Mesothelial cell of epicardium (in vitro differentiated cells): ENCODE data around the gene RASL11B. TPM values are rescaled to one million over a fixed set of nuclear protein-coding genes. Genes with fewer than 3 reads are reported as not detected.
A peak's percentile ranks its signal among the peaks of the same experiment; 100 is the strongest.

Source experiments
- DNase-seq, 2 experiments: peaks; one replicate each; pipeline ENCODE4 v3.0.0; 2021; ENCODE audit warnings: low spot score in 2 of 2; ENCODE audit not compliant: unreplicated experiment in 2 of 2
- H3K27ac Mint-ChIP-seq: 2 replicates; pipeline ENCODE4 v1.8.0; 2021; ENCODE audit warnings: mixed read lengths
- H3K27me3 Mint-ChIP-seq: 2 replicates; pipeline ENCODE4 v1.8.0; 2021; ENCODE audit warnings: low read depth, mixed read lengths
- H3K36me3 Mint-ChIP-seq: 2 replicates; pipeline ENCODE4 v1.8.0; 2021; ENCODE audit warnings: mixed read lengths
- H3K4me1 Mint-ChIP-seq: 2 replicates; pipeline ENCODE4 v1.8.0; 2021; ENCODE audit warnings: mixed read lengths
- H3K4me3 Mint-ChIP-seq: 2 replicates; pipeline ENCODE4 v1.8.0; 2021; ENCODE audit warnings: mild to moderate bottlenecking, moderate library complexity, mixed read lengths
- H3K9me3 Mint-ChIP-seq: 2 replicates; pipeline ENCODE4 v1.8.0; 2021; ENCODE audit warnings: mixed read lengths
- CTCF ChIP-seq: fragments of 200-600 bp; sonication (generic); IDR thresholded peaks from one replicate; pipeline ENCODE4 v1.5.0; 2021; ENCODE audit warnings: antibody characterized with exemption; ENCODE audit not compliant: unreplicated experiment
- total RNA-seq: library from RNA; stranded (reverse); gene quantifications from 3 replicates; pipeline ENCODE4 v1.2.1, GENCODE V29; 2021

The RASL11B gene
- total RNA-seq, 1 donor from 2014 or later = 26.1 TPM

GRCh38 chr4:52856801-52857200 lies 5.3 kb upstream of the RASL11B start:
- H3K4me3 Mint-ChIP-seq = no peak overlapping the region
- H3K9me3 Mint-ChIP-seq = peaks cover 19% of the 10 kb centered on the region
- peaks cover 52% of the 10 kb centered on the region for H3K4me1 Mint-ChIP-seq
- no peak overlapping the region for H3K27ac Mint-ChIP-seq
- no peak for DNase-seq
- H3K36me3 Mint-ChIP-seq = peaks cover 3% of the 10 kb centered on the region
- H3K27me3 Mint-ChIP-seq = peaks cover 5% of the 10 kb centered on the region
- TF ChIP-seq CTCF = no peak

DNA sequence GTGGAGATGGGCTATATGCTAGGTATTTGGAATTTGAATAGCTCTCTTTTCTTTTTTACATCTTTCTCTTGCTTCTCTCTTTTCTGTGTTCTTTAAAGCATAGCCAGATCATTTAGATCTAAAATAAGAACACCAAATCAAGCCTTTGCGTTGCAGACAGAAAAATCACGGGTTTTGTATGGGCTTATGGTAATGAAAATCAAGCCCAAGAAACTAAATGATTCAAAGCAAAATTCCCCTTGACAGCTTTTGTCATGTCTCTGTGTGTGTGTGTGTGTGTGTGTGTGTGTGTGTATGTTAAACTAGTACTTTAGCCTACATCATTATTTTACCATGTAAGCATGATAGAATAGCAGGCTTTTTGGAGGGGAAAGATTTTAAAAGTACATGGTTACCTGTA lies 1.8 kb upstream of the RASL11B start:
- DNase-seq = no peak
- Mint-ChIP-seq H3K27me3 (peaks cover 5% of the 10 kb centered on the region), H3K4me1 (peaks cover 47% of the 10 kb centered on the region), H3K27ac (no peak overlapping the region), H3K36me3 (peaks cover 5% of the 10 kb centered on the region), H3K4me3 (no peak overlapping the region), H3K9me3 (peaks cover 19% of the 10 kb centered on the region)
- TF ChIP-seq CTCF = no peak

GRCh38 chr4:52861171-52861823 lies 820 bp upstream of the RASL11B start:
- H3K27ac Mint-ChIP-seq = peak overlapping the region; percentile 27
- H3K9me3 Mint-ChIP-seq = peaks cover 19% of the 10 kb centered on the region
- TF ChIP-seq CTCF = no peak
- peak overlapping the region; percentile 63 for H3K4me3 Mint-ChIP-seq
- peaks cover 5% of the 10 kb centered on the region for H3K27me3 Mint-ChIP-seq
- no peak for DNase-seq
- H3K36me3 Mint-ChIP-seq = peaks cover 15% of the 10 kb centered on the region
- H3K4me1 Mint-ChIP-seq = peaks cover 48% of the 10 kb centered on the region

- peak overlapping the region; percentile 55 for H3K27ac Mint-ChIP-seq
Measured at GRCh38 chr4:52862639-52863161, 583 bp downstream of the RASL11B start.

DNA sequence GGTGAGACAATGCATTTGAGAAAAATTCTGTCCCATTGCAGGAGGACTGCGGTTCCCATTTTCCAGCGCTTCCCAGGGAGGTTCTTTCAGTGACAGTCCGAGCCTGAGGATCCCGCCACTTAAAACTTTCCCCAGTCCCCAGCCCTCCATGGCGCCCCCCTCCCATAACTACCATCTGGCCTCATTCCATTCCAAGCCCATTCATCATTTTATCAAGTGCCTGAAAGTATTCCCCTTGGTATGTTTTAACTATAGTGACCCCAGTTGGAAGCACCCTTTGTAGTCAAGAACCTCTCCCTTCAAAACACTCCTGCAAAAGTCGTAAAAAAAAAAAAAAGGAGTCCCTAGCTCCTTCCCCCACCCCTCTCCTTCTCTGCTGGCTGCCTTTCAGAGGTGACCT lies 1.2 kb downstream of the RASL11B start:
- H3K9me3 Mint-ChIP-seq = peaks cover 5% of the 10 kb centered on the region
- DNase-seq = no peak
- peak overlapping the region; percentile 55 for H3K27ac Mint-ChIP-seq
- peaks cover 18% of the 10 kb centered on the region for H3K36me3 Mint-ChIP-seq
- H3K4me3 Mint-ChIP-seq = peak overlapping the region; percentile 82
- peaks cover 54% of the 10 kb centered on the region for H3K4me1 Mint-ChIP-seq
- H3K27me3 Mint-ChIP-seq = peaks cover 5% of the 10 kb centered on the region
- TF ChIP-seq CTCF = no peak

More at GRCh38 chr4:52862639-52863161, 583 bp downstream of the RASL11B start:
- TF ChIP-seq CTCF = no peak
- Mint-ChIP-seq H3K4me3 (peak overlapping the region; percentile 82), H3K4me1 (peaks cover 49% of the 10 kb centered on the region), H3K27me3 (peaks cover 5% of the 10 kb centered on the region), H3K9me3 (peaks cover 10% of the 10 kb centered on the region), H3K36me3 (peaks cover 19% of the 10 kb centered on the region)
- no peak for DNase-seq
